Measurements from ENCODE around the gene HJV. TPM values are rescaled to one million over a fixed set of nuclear protein-coding genes. Genes with fewer than 3 reads are reported as not detected.

HJV gene
- total RNA-seq, 1 experiment from 2014 or later: not detected

DNA sequence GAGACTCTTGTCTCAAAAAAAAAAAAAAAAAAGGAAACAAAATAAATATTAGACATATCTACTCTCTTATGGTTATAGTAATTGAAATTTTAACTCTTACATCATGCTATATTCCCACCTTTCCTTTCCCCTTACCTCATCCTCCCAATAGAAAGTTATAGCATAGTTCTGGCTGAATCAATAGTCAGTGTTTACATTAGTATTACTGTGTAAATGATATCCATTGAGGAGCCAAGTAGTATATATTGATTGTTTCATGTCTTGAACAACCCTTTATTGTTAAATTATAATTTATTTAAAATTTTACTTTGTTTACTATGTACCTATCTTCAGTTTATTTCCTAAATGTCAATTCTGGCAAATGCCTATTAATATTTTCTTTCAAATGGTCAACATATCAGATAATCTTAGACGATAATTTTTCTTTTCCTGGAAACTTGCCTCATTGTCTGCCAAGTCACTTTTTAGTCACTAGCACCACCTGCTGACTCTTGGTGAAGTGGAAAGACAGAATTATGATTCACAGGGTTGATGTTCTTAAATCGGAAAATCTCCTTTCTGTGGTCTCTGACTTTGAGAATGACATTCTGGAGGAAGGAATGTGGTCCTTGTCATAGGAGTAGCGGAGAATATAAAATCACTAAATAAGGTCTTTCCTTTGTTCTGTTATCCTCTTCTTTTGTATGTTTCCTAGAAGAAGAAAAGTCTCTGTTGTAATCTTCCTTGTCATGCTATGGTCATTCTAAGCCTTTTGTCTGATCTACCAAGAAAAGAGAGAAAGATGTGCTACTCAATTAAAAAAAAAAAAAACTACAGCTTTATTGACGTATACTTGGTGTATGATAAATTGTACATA is 8.6 kb downstream of the HJV start:
- no peak overlapping the region for H3K4me3 ChIP-seq
- H3K36me3 ChIP-seq: no peaks in the 10 kb centered on the region
- H3K4me1 ChIP-seq (replicated peaks): no peaks in the 10 kb centered on the region
- peaks cover 5% of the 10 kb centered on the region; the same call in 1 of the 2 replicates for H3K27me3 ChIP-seq (replicated peaks)
- no peaks in the 10 kb centered on the region for H3K9me3 ChIP-seq (replicated peaks)
- peak; percentile 51 to 77 for DNase-seq (ENCODE audit: low read depth in 1 of 2, low spot score in 2 of 2)
- no peak overlapping the region for H3K27ac ChIP-seq

DNA sequence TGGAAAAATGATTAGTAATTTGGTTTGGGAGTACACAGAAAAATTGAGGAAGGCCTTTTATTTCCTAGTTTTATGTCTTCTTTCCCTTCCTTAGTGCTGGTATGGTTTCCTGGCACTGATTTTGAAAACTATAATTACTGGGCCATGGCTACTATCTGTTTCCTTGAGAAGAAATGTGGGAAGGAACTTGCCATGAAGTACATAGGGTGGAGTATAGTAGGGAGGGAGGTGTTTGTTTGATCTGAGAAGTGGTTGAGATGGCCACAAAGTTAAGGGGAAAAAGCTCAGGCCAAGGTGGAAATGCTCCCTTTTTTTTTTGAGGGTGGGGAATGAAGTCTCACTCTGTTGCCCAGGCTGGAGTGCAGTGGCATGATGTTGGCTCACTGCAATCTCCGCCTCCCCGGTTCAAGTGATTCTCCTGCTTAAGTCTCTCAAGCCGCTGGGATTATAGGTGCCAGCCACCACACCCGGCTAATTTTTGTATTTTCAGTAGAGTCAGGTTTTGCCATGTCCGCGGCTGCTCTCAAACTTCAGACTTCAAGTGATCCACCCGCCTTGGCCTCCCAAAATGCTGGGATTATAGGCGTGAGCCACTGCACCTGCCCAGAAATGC is 11.3 kb downstream of the HJV start:
- Histone ChIP-seq H3K27ac (no peak overlapping the region), H3K27me3 (replicated peaks) (no peaks in the 10 kb centered on the region), H3K4me3 (no peak overlapping the region), H3K9me3 (replicated peaks) (no peaks in the 10 kb centered on the region), H3K36me3 (no peaks in the 10 kb centered on the region), H3K4me1 (replicated peaks) (peaks cover 3% of the 10 kb centered on the region)
- no peak for DNase-seq (ENCODE audit: low read depth in 1 of 2, low spot score in 2 of 2)

DNA sequence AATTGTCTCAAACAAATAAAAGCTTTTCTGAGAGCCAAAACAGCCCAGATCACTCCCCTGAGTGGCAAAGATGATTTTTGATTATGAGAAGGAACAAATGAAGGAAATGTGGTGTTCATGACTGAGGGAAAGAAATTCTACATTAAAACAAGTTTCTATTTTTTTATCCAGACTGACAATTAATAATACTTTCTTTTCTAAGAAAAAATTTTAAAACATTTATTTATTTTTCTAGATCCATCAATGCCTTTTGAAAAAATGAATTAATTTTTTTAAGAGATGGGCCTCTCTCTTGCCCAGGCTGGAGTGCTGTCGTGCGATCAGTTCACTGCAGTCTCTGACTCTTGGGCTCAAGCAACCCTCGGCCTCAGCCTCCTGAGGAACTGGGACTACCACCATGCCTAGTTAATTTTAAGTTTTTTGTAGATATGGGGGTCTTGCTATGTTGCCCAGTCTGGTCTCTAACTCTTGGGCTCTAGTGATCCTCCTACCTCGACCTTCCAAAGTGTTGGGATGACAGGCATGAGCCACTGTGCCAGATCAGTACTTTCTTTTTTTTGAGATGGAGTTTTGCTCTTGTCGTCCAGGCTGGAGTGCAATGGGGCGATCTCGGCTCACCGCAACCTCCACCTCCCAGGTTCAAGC is 13.9 kb downstream of the HJV start:
- Histone ChIP-seq H3K36me3 (no peaks in the 10 kb centered on the region), H3K9me3 (replicated peaks) (no peaks in the 10 kb centered on the region), H3K27me3 (replicated peaks) (no peaks in the 10 kb centered on the region), H3K27ac (no peak overlapping the region), H3K4me3 (no peak overlapping the region), H3K4me1 (replicated peaks) (peaks cover 3% of the 10 kb centered on the region)
- DNase-seq (ENCODE audit: low read depth in 1 of 2, low spot score in 2 of 2): no peak

DNA sequence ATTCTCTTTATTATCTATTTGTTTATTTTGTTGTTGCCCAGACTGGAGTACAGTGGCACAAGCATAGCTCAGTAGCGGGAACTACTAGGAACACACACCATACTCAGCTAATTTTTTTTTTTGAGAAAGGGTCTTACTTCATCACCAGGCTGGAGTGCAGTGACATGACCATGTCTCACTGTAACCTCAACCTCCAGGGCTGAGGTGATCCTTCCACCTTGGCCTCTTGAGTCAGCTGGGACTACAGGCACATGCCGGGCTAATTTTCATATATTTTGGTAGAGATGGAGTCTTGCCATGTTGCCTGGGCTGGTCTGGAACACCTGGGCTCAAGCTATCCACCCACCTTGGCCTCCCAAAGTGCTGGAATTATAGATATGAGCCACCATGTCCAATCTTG is 19.8 kb downstream of the HJV start:
- Histone ChIP-seq H3K4me1 (replicated peaks) (peaks cover 11% of the 10 kb centered on the region), H3K27ac (no peak overlapping the region), H3K4me3 (no peak overlapping the region), H3K27me3 (replicated peaks) (no peaks in the 10 kb centered on the region), H3K36me3 (no peaks in the 10 kb centered on the region), H3K9me3 (replicated peaks) (no peaks in the 10 kb centered on the region)
- no peak for DNase-seq (ENCODE audit: low read depth in 1 of 2, low spot score in 2 of 2)

DNA sequence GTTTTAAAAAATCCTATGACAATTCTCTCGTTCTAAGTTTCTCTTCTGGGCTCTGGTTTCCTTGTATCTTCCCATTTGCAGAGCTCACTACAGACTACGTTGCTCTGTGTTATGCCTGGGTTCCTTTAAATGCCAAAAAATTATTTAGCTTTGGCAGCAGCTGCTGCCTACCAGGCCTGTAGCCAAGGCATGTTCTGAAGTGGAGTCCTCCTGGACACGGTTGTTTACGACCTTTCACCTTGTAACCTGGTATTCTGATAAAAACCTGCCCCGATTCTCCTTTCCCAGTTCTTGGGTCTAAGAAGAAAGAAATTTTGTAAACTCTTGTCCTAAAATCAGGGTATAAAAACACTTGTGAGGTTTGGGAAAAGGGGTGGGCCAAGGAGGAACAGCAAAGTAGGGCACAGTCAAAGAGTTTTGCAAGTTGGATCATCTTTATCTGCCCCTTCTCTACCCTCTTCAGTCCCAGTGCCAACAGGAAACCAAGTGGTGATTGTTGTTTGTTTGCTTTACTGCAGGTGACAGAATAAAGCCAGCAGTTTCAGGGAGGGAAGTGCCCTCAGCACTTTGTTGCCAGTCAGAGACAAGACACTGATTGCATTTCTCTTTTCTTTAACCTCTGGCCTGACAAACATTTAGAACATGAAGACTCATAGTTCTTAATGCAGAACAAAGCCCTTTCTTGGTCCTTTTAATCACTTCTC is 22.1 kb downstream of the HJV start:
- DNase-seq (ENCODE audit: low read depth in 1 of 2, low spot score in 2 of 2): no peak
- Histone ChIP-seq H3K4me1 (replicated peaks) (peaks cover 20% of the 10 kb centered on the region), H3K27me3 (replicated peaks) (no peaks in the 10 kb centered on the region), H3K9me3 (replicated peaks) (no peaks in the 10 kb centered on the region), H3K4me3 (no peak overlapping the region), H3K36me3 (peaks cover 10% of the 10 kb centered on the region), H3K27ac (no peak overlapping the region)

DNA sequence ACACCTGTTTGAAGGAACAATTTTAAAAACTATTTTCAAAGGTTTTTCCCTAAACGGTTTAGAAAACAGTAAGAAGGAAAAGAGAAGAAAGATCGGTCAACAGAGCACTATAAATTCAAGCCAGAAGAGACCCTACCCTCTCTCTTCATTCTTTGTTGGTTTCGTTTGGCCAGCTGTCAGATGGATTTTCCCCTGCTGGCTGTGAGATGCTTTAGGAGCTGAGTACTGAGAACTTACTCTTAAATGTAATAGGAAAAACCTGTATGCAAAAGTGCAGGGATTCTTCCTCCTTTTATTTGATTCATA is 23.9 kb downstream of the HJV start:
- no peak for DNase-seq (ENCODE audit: low read depth in 1 of 2, low spot score in 2 of 2)
- Histone ChIP-seq H3K27me3 (replicated peaks) (no peaks in the 10 kb centered on the region), H3K4me3 (peak overlapping the region; percentile 47; the same call in 1 of the 2 replicates), H3K9me3 (replicated peaks) (no peaks in the 10 kb centered on the region), H3K4me1 (replicated peaks) (peaks cover 31% of the 10 kb centered on the region), H3K36me3 (peaks cover 28% of the 10 kb centered on the region), H3K27ac (no peak overlapping the region)

DNA sequence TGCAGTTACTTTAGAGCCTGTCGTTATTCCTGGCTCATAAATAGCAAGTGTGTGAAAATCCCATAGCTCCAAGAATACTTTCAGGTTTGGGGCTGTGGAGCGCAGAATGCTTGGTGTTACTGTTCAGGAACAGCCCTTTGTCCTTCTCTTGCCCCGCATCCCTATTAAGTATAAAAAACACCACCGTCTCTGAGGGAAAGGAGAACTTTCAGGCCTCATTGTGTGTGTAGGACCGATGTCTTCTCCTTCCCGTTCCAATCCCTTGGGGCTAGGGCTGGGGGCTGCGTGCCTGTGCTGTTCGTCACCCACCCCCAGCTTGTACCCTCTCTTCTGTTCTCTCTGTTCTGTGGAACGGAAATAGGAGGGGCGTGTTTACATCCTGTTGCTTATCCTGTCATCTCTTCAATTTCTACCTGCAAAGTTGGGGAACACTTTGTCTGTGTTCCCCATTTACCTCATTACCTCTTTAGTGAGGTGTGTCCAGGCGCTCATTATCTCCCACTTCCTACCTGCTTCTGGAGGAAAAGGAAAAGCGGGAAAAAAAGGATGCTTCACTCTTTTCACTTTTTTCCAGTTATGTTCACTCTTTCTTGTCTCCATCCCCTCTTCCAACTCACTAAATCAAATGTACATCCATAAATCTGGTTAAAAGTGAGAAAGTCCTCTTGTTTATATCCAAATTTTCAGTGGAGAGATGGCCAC is 24.4 kb downstream of the HJV start:
- Histone ChIP-seq H3K9me3 (replicated peaks) (no peaks in the 10 kb centered on the region), H3K36me3 (peaks cover 32% of the 10 kb centered on the region), H3K27ac (peak overlapping the region; percentile 64), H3K4me1 (replicated peaks) (peaks cover 36% of the 10 kb centered on the region), H3K4me3 (peak overlapping the region; percentile 47), H3K27me3 (replicated peaks) (no peaks in the 10 kb centered on the region)
- DNase-seq (ENCODE audit: low read depth in 1 of 2, low spot score in 2 of 2): peak in 1 of 2 experiments; percentile 52

DNA sequence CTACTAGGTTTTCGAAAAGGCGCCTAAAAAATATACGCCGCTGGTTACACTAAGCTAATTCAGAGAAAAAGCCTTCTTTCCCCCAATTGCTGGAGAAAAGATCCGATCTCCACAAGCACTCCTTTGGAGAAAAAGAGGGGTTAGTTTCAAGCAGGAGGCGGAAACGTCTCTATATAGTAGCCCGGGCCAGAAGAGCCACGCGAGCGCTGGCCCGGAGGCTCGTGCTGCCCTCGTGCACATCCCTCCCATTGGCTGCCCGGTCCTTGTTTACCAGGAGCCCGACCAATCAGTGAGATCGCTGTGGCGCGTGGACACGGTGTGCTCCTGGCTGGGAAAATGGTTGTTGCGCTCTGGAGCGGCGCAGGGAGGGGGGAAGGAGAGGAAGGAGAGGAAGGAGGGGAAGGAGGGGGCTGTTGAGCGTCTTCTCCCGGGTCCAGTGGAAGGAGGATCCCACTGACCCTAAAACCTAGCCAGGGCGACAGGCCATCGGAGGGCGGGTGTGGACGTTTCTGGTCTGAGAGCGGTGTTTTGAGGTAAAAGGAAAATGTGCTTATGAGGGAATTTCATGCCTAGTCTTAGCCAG is 25.0 kb downstream of the HJV start, which contains the start of gene TXNIP:
Gene TXNIP (minus strand): TSS at position 147 of the 583 bp plus-strand sequence. CDS start 313 bp downstream, outside the sequence.
- Histone ChIP-seq H3K4me3 (peak within 1 kb of the TSS; percentile 47), H3K36me3 (peaks cover 32% of the 10 kb centered on the region)

DNA sequence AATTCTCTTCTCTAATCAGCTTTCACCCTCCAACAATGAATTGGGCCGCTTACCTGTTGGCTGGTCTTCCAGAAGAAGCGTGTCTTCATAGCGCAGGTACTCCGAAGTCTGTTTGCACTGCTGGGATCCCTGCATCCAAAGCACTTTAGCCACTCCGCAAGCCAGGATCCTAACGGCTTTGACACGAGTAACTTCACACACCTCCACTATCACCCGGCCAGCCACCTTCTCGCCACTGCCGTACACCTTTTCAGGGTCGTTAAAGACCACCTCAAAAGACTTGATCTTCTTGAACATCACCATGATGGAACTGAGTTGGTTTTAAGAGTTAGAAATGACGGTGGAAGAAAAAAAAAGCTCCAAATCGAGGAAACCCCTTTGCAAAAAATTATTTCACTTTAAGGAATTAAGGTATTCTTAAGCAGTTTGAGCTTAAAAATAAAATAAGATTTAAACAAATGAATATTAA is 25.5 kb downstream of the HJV start:
- H3K27ac ChIP-seq: peak overlapping the region; percentile 64
- H3K36me3 ChIP-seq: peaks cover 32% of the 10 kb centered on the region
- H3K4me1 ChIP-seq (replicated peaks): peaks cover 41% of the 10 kb centered on the region
- H3K27me3 ChIP-seq (replicated peaks): no peaks in the 10 kb centered on the region
- H3K4me3 ChIP-seq: peak overlapping the region; percentile 47
- no peak for DNase-seq (ENCODE audit: low read depth in 1 of 2, low spot score in 2 of 2)
- no peaks in the 10 kb centered on the region for H3K9me3 ChIP-seq (replicated peaks)

More for the DNA sequence above, 25.0 kb downstream of the HJV start, which contains the start of gene TXNIP:
- Histone ChIP-seq H3K4me1 (replicated peaks) (peaks cover 41% of the 10 kb centered on the region), H3K9me3 (replicated peaks) (no peaks in the 10 kb centered on the region), H3K27ac (peak within 1 kb of the TSS; percentile 64), H3K27me3 (replicated peaks) (no peaks in the 10 kb centered on the region)
- DNase-seq (ENCODE audit: low read depth in 1 of 2, low spot score in 2 of 2): peak; percentile 90 to 98

DNA sequence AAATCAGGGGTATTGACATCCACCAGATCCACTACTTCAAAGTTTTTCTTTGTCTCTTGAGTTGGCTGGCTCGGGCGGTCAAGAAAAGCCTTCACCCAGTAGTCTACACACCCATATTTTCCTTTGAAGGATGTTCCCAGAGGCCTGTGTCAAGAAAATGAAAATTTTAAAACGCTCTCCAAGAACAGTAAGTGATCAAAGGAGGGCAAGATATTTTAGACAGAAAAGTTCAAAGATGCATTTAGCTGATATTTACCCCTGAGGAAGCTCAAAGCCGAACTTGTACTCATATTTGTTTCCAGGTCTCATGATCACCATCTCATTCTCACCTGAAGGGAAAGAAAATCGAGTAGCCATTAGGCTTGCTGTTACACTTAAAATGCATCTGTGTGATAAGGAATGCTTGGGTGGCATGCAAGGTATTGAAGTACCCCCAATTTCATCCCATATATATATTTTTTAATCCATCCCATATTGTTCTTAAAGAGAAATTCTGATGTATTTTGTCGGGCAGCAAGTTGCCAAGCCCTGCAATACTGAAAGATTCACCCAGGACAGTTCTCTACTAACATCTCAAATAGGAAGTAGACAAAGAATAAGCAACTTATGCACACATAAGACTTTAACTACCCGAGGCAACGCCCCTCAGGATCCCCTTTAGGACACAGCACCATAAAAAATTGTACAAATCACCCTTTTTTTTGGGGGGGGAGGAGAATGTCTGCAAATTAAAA is 26.2 kb downstream of the HJV start:
- Histone ChIP-seq H3K27ac (no peak overlapping the region), H3K27me3 (replicated peaks) (no peaks in the 10 kb centered on the region), H3K36me3 (peaks cover 32% of the 10 kb centered on the region), H3K4me3 (peak overlapping the region; percentile 47), H3K9me3 (replicated peaks) (no peaks in the 10 kb centered on the region), H3K4me1 (replicated peaks) (peaks cover 41% of the 10 kb centered on the region)
- no peak for DNase-seq (ENCODE audit: low read depth in 1 of 2, low spot score in 2 of 2)

DNA sequence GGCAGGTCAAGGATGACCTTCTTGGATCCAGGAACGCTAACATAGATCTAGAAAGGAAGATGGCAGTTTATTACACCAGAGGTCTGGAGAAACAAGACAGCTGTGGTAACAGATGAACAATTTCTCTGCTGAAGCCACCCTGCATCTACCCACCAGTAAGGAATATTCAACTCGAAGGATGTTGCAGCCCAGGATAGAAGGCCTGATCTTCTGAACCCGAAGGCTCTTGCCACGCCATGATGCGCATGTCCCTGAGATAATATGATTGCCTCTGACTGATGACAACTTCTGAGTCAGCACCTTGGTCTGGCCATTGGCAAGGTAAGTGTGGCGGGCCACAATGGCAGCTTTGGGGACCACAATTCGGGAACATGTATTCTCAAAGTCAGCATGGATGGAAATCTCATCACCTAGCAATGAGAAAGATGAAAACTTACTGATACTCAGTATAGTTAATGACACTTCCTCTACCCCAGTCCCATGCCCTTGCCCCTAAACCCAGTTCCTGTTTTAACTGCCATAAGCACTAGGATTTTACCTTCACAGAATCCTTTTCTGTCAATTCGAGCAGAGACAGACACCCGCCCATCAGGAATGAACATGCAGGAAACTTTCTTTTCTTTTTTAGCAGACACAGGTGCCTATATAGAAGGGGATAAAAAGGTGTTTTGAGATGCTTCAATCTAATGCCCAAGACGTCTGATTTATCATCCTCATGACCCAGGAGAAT is 27.0 kb downstream of the HJV start:
- no peaks in the 10 kb centered on the region for H3K9me3 ChIP-seq (replicated peaks)
- H3K4me3 ChIP-seq: peak overlapping the region; percentile 47
- peaks cover 41% of the 10 kb centered on the region for H3K4me1 ChIP-seq (replicated peaks)
- H3K27me3 ChIP-seq (replicated peaks): no peaks in the 10 kb centered on the region
- DNase-seq (ENCODE audit: low read depth in 1 of 2, low spot score in 2 of 2): no peak
- H3K27ac ChIP-seq: no peak overlapping the region
- peaks cover 32% of the 10 kb centered on the region for H3K36me3 ChIP-seq

Data from SJSA1 (cell line).